Measurements from ENCODE around the gene GPD1. TPM values are rescaled to one million over a fixed set of nuclear protein-coding genes. Genes with fewer than 3 reads are reported as not detected.
"Not testable (repeated sequence)": the region's sequence is repeated elsewhere in the genome, so short reads cannot be mapped to it uniquely, and the experiment has no call there.

GPD1 gene
- total RNA-seq, 1 donor from 2014 or later = 65.3 TPM

DNA sequence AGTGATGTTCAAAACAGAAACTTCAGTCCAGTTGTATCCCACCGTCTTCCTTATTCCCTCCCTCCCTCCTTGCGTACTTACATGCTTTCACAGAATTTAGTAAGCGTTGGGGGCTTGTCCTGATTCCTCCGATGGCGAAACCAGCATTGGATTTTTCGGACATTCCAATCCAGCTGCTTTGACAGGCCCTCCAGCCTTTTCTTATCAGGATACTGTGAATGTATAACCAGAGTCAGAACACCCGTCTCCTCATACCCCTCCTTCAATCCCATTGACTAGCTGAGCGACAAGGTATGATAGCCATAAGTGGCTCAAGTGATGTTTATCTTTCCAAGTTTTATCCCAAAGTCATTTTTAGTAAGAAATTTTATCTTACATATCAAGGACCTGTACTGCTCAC, 39.2 kb downstream of the GPD1 start:
- Histone ChIP-seq H3K4me1 (peaks cover 6% of the 10 kb centered on the region), H3K27me3 (no peaks in the 10 kb centered on the region), H3K4me3 (no peak overlapping the region), H3K9me3 (no peaks in the 10 kb centered on the region), H3K27ac (no peak overlapping the region), H3K36me3 (peaks cover 0 to 19% of the 10 kb centered on the region in 2 donors)
- TF ChIP-seq POLR2A (IDR thresholded peaks at IDR 0.05) (no peak), POLR2AphosphoS5 (IDR thresholded peaks at IDR 0.05; ENCODE audit: insufficient read depth in 1 of 2, low read depth in 1 of 2) (no peak), CTCF (IDR thresholded peaks at IDR 0.05) (no peak)
- no peak for DNase-seq (ENCODE audit: extremely low spot score in 2 of 2)
- intact Hi-C loops (cut with DNase I) = no loop called here

DNA sequence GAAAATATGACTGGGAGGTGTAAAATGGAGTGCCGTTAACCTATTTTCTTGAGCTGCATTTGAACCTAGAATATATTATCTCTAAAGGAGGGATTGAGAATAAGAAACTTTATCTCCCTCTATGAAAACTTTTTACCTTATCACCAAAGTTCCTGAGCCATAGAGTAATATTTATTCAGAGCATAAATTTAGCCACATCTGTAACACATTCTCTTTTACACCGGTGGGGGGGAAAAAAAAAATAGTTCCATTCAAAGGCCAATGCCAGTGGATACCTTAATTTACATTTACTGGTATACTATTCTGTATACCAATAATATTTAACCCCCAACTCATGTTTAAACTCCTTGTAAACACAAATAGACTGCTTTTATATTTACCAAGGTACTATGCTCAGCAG, 41.6 kb downstream of the GPD1 start:
- H3K9me3 ChIP-seq = no peaks in the 10 kb centered on the region
- no peaks in the 10 kb centered on the region for H3K27me3 ChIP-seq
- no peak for DNase-seq (ENCODE audit: extremely low spot score in 2 of 2)
- intact Hi-C loops (cut with DNase I) = no loop called here
- no peak overlapping the region for H3K4me3 ChIP-seq
- TF ChIP-seq POLR2A (IDR thresholded peaks at IDR 0.05) (no peak), CTCF (IDR thresholded peaks at IDR 0.05) (no peak), POLR2AphosphoS5 (IDR thresholded peaks at IDR 0.05; ENCODE audit: insufficient read depth in 1 of 2, low read depth in 1 of 2) (no peak)
- H3K36me3 ChIP-seq = peaks cover 0 to 10% of the 10 kb centered on the region in 2 donors
- no peak overlapping the region for H3K27ac ChIP-seq
- H3K4me1 ChIP-seq = peaks cover 6% of the 10 kb centered on the region

- Histone ChIP-seq H3K4me3 (no peak overlapping the region), H3K4me1 (peaks cover 22% of the 10 kb centered on the region), H3K27ac (no peak overlapping the region), H3K36me3 (no peaks in the 10 kb centered on the region), H3K27me3 (no peaks in the 10 kb centered on the region), H3K9me3 (no peaks in the 10 kb centered on the region)
- no peak for TF ChIP-seq POLR2A (IDR thresholded peaks at IDR 0.05)
- no peak for TF ChIP-seq CTCF (IDR thresholded peaks at IDR 0.05)
- no peak for TF ChIP-seq POLR2AphosphoS5 (IDR thresholded peaks at IDR 0.05; ENCODE audit: insufficient read depth in 1 of 2, low read depth in 1 of 2)
- intact Hi-C loops (cut with DNase I) = no loop called here
- no peak for DNase-seq (ENCODE audit: extremely low spot score in 2 of 2)
These were observed 43.5 kb downstream of the GPD1 start for GRCh38 chr12:50147281-50147680.

- H3K27me3 ChIP-seq; H3K9me3 ChIP-seq; H3K27ac ChIP-seq; DNase-seq (ENCODE audit: extremely low spot score in 2 of 2); H3K4me3 ChIP-seq; intact Hi-C loops (cut with DNase I); H3K36me3 ChIP-seq: not testable (repeated sequence)
- H3K4me1 ChIP-seq = peaks cover 22% of the 10 kb centered on the region
These were observed 44.2 kb downstream of the GPD1 start for GRCh38 chr12:50148011-50148410.

DNA sequence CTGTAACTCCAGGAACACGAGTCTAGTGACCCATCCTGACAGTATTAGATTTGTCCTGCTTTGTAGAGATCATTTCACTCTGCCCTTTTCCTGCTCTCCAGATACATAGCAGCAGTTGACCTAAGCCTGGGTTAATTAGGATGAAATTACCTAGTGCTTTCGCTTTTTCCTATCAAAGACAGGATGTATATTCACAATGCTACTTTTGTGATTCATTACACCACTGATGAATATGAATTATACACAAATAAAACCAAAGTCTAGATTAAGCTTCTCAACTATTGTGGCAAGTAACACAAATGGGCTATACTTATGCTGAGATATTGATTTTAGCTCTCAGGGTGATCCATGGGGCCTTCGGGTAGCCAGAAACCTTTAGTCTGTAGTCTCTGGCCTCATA, 45.5 kb downstream of the GPD1 start:
- DNase-seq (ENCODE audit: extremely low spot score in 2 of 2) = no peak
- intact Hi-C loops (cut with DNase I) = no loop called here
- no peak overlapping the region for H3K27ac ChIP-seq
- TF ChIP-seq POLR2AphosphoS5 (IDR thresholded peaks at IDR 0.05; ENCODE audit: insufficient read depth in 1 of 2, low read depth in 1 of 2) (no peak), POLR2A (IDR thresholded peaks at IDR 0.05) (no peak), CTCF (IDR thresholded peaks at IDR 0.05) (no peak)
- H3K4me1 ChIP-seq = peaks cover 22% of the 10 kb centered on the region
- H3K27me3 ChIP-seq = no peaks in the 10 kb centered on the region
- H3K9me3 ChIP-seq = no peaks in the 10 kb centered on the region
- H3K4me3 ChIP-seq = no peak overlapping the region
- H3K36me3 ChIP-seq = no peaks in the 10 kb centered on the region
